HG03342 (cell line): ENCODE results near the gene DYNC1I2.

Source experiments
- ATAC-seq: cut with Tn5 transposase; IDR thresholded peaks from one replicate; pipeline ENCODE4 v1.9.1; 2021; ENCODE audit warnings: mild to moderate bottlenecking, moderate library complexity; ENCODE audit not compliant: unreplicated experiment

The DYNC1I2 gene

GRCh38 chr2:171687287-171688128 is at the start of gene DYNC1I2:
DYNC1I2 (plus strand) TSS chr2:171687469; CDS start chr2:171690156, 2,687 bp downstream.
- peak; percentile 87 for ATAC-seq

GRCh38 chr2:171651667-171652415 is 35.4 kb upstream of the DYNC1I2 start:
- ATAC-seq: no peak

GRCh38 chr2:171652416-171652785 is 34.9 kb upstream of the DYNC1I2 start:
- ATAC-seq: peak; percentile 78

GRCh38 chr2:171655586-171655985 is 31.7 kb upstream of the DYNC1I2 start:
- ATAC-seq: no peak

GRCh38 chr2:171667041-171667440 is 20.2 kb upstream of the DYNC1I2 start:
- no peak for ATAC-seq

- no peak for ATAC-seq
Measured at GRCh38 chr2:171668183-171668582, 19.1 kb upstream of the DYNC1I2 start.

GRCh38 chr2:171669121-171669520 is 18.1 kb upstream of the DYNC1I2 start:
- no peak for ATAC-seq

- no peak for ATAC-seq
Measured at GRCh38 chr2:171670655-171671054, 16.6 kb upstream of the DYNC1I2 start.

- ATAC-seq: no peak
Measured at GRCh38 chr2:171671867-171672266, 15.4 kb upstream of the DYNC1I2 start.

GRCh38 chr2:171673905-171674304 is 13.4 kb upstream of the DYNC1I2 start:
- no peak for ATAC-seq

GRCh38 chr2:171675810-171676345 is 11.4 kb upstream of the DYNC1I2 start:
- ATAC-seq: no peak

GRCh38 chr2:171678619-171679018 is 8.7 kb upstream of the DYNC1I2 start:
- no peak for ATAC-seq

GRCh38 chr2:171688129-171688465 is 828 bp downstream of the DYNC1I2 start:
- ATAC-seq: peak; percentile 10

- no peak for ATAC-seq
Measured at GRCh38 chr2:171692331-171692730, 5.1 kb downstream of the DYNC1I2 start.

GRCh38 chr2:171702781-171703556 is 15.7 kb downstream of the DYNC1I2 start:
- ATAC-seq: no peak

- ATAC-seq: no peak
Measured at GRCh38 chr2:171703574-171704347, 16.5 kb downstream of the DYNC1I2 start.

GRCh38 chr2:171706152-171706803 is 19.0 kb downstream of the DYNC1I2 start:
- no peak for ATAC-seq

GRCh38 chr2:171707752-171708151 is 20.5 kb downstream of the DYNC1I2 start:
- no peak for ATAC-seq

- ATAC-seq: no peak
Measured at GRCh38 chr2:171709011-171709685, 21.9 kb downstream of the DYNC1I2 start.
